Measurements from ENCODE around the gene AP5Z1. TPM values are rescaled to one million over a fixed set of nuclear protein-coding genes. Genes with fewer than 3 reads are reported as not detected.

Gene AP5Z1
- total RNA-seq, 1 experiment from 2014 or later: 35.6 TPM

DNA sequence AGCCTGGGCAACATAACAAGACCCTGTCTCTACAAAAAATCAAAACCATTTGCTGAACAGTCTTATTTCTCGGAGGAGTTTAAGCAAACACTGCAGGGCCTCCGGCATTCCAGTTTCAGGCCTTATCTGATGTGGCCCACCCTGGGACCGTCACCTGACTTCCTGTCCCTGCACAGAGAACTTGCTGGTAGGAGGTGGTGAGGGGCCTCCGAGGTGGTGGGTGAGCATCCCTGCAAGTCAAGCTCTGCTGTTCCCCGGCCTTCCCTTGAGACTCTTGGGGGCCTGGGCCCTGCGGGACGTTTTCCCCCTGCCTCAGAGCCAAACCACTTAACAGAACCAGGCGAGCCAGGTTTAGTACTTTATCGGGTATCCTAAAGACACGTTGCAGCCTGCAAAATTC, 44.5 kb upstream of the AP5Z1 start:
- Histone ChIP-seq H3K4me3 (ENCODE audit: low read depth, low read length, poor library complexity, severe bottlenecking) (no peak overlapping the region), H3K9me3 (ENCODE audit: low read depth, low read length, poor library complexity, severe bottlenecking) (no peaks in the 10 kb centered on the region), H3K27me3 (replicated peaks; ENCODE audit: insufficient read depth, low read depth, low read length, poor library complexity) (no peaks in the 10 kb centered on the region), H3K4me1 (ENCODE audit: insufficient read depth, low read length, poor library complexity, severe bottlenecking) (no peaks in the 10 kb centered on the region), H3K27ac (ENCODE audit: low read depth, low read length, poor library complexity, severe bottlenecking) (peak overlapping the region; percentile 16), H3K36me3 (ENCODE audit: insufficient read depth, low read length, poor library complexity, severe bottlenecking) (no peaks in the 10 kb centered on the region)
- no peak for TF ChIP-seq EZH2 (IDR thresholded peaks at IDR 0.05; ENCODE audit: borderline replicate concordance, low read depth, low read length, poor library complexity, severe bottlenecking)
- TF ChIP-seq, protein P1, sequence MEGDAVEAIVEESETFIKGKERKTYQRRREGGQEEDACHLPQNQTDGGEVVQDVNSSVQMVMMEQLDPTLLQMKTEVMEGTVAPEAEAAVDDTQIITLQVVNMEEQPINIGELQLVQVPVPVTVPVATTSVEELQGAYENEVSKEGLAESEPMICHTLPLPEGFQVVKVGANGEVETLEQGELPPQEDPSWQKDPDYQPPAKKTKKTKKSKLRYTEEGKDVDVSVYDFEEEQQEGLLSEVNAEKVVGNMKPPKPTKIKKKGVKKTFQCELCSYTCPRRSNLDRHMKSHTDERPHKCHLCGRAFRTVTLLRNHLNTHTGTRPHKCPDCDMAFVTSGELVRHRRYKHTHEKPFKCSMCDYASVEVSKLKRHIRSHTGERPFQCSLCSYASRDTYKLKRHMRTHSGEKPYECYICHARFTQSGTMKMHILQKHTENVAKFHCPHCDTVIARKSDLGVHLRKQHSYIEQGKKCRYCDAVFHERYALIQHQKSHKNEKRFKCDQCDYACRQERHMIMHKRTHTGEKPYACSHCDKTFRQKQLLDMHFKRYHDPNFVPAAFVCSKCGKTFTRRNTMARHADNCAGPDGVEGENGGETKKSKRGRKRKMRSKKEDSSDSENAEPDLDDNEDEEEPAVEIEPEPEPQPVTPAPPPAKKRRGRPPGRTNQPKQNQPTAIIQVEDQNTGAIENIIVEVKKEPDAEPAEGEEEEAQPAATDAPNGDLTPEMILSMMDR (conservative IDR thresholded peaks at IDR 0.05; ENCODE audit: low read depth, low read length): no peak
- ChIA-PET POLR2A (ENCODE audit: low non-redundant PET) (interaction anchor here (0.6 kb wide), 1 partner anchor 17 kb away, joined by 13 read pairs; no protein-coding TSS in a partner anchor), CTCF (no interaction called here)
- DNase-seq (ENCODE audit: low spot score): no peak
- intact Hi-C loops (cut with micrococcal nuclease; ENCODE audit: unreplicated experiment): no loop called here
- no TSS peak for BruUV-seq (replicated peaks)

- CTCF ChIA-PET: no interaction called here
- intact Hi-C loops (cut with micrococcal nuclease; ENCODE audit: unreplicated experiment): no loop called here
- TF ChIP-seq, protein P1 (conservative IDR thresholded peaks at IDR 0.05; ENCODE audit: low read depth, low read length): no peak
- TF ChIP-seq EZH2 (IDR thresholded peaks at IDR 0.05; ENCODE audit: borderline replicate concordance, low read depth, low read length, poor library complexity, severe bottlenecking): no peak
- POLR2A ChIA-PET (ENCODE audit: low non-redundant PET): interaction anchor here (0.6 kb wide), 1 partner anchor 18 kb away, joined by 13 read pairs; no protein-coding TSS in a partner anchor
- Histone ChIP-seq H3K36me3 (ENCODE audit: insufficient read depth, low read length, poor library complexity, severe bottlenecking) (no peaks in the 10 kb centered on the region), H3K27me3 (replicated peaks; ENCODE audit: insufficient read depth, low read depth, low read length, poor library complexity) (no peaks in the 10 kb centered on the region), H3K4me3 (ENCODE audit: low read depth, low read length, poor library complexity, severe bottlenecking) (no peak overlapping the region), H3K27ac (ENCODE audit: low read depth, low read length, poor library complexity, severe bottlenecking) (no peak overlapping the region), H3K4me1 (ENCODE audit: insufficient read depth, low read length, poor library complexity, severe bottlenecking) (no peaks in the 10 kb centered on the region), H3K9me3 (ENCODE audit: low read depth, low read length, poor library complexity, severe bottlenecking) (no peaks in the 10 kb centered on the region)
- DNase-seq (ENCODE audit: low spot score): no peak
- BruUV-seq (replicated peaks): no TSS peak
Measured at GRCh38 chr7:4731803-4732202, 43.6 kb upstream of the AP5Z1 start.

DNA sequence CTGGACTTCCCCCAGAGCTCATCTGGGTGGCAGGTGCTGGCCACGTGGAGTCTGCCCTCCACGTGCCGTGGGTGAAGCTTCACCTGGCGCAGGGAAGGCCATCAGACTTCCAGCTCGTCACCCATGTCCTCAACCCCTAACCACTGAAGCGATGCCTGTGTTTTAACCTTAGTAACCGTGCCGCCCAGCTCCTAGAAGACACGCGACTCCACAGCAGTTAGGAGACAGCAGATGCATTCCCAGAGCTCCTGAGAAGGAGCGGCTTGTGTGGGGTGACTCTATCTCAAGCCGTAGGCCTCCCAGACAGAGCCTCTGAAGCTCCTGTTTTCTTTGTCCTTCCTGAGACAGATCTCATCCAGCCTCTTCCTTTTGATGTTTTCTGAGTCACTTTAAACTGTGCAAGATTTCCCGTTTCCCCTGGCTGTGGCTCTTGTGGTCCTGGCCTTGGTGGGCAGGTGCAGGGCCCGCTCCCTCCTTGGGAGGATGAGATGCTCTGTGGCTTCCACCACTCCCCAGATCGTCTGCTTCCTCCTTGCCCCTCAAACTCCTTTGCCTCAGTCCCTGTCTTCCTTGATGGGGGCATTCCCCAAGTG, 41.4 kb upstream of the AP5Z1 start:
- POLR2A ChIA-PET (ENCODE audit: low non-redundant PET): no interaction called here
- no peak for DNase-seq (ENCODE audit: low spot score)
- intact Hi-C loops (cut with micrococcal nuclease; ENCODE audit: unreplicated experiment): no loop called here
- TF ChIP-seq EZH2 (IDR thresholded peaks at IDR 0.05; ENCODE audit: borderline replicate concordance, low read depth, low read length, poor library complexity, severe bottlenecking): no peak
- TF ChIP-seq, protein P1 (conservative IDR thresholded peaks at IDR 0.05; ENCODE audit: low read depth, low read length): no peak
- Histone ChIP-seq H3K4me1 (ENCODE audit: insufficient read depth, low read length, poor library complexity, severe bottlenecking) (peaks cover 11% of the 10 kb centered on the region), H3K4me3 (ENCODE audit: low read depth, low read length, poor library complexity, severe bottlenecking) (no peak overlapping the region), H3K9me3 (ENCODE audit: low read depth, low read length, poor library complexity, severe bottlenecking) (no peaks in the 10 kb centered on the region), H3K36me3 (ENCODE audit: insufficient read depth, low read length, poor library complexity, severe bottlenecking) (no peaks in the 10 kb centered on the region), H3K27me3 (replicated peaks; ENCODE audit: insufficient read depth, low read depth, low read length, poor library complexity) (no peaks in the 10 kb centered on the region), H3K27ac (ENCODE audit: low read depth, low read length, poor library complexity, severe bottlenecking) (no peak overlapping the region)
- CTCF ChIA-PET: no interaction called here
- no TSS peak for BruUV-seq (replicated peaks)
